HG02571 (cell line): ENCODE measurements around the gene ATP6V1B1.

Experiments
- ATAC-seq: cut with Tn5 transposase; IDR thresholded peaks from one replicate; pipeline ENCODE4 v1.9.1; 2021; ENCODE audit warnings: mild to moderate bottlenecking, moderate library complexity; ENCODE audit not compliant: unreplicated experiment

Gene ATP6V1B1

GRCh38 chr2:70926042-70926441 lies 9.7 kb upstream of the ATP6V1B1 start:
- no peak for ATAC-seq

GRCh38 chr2:70927138-70927537 lies 8.6 kb upstream of the ATP6V1B1 start:
- ATAC-seq: no peak

- ATAC-seq: no peak
Observed at GRCh38 chr2:70927641-70928040, 8.1 kb upstream of the ATP6V1B1 start.

- ATAC-seq: no peak
Observed at GRCh38 chr2:70928366-70928765, 7.3 kb upstream of the ATP6V1B1 start.

GRCh38 chr2:70930371-70931329 lies 5.0 kb upstream of the ATP6V1B1 start:
- no peak for ATAC-seq

GRCh38 chr2:70931376-70932000 lies 4.2 kb upstream of the ATP6V1B1 start:
- no peak for ATAC-seq

- no peak for ATAC-seq
Observed at GRCh38 chr2:70932631-70933230, 3.0 kb upstream of the ATP6V1B1 start.

- ATAC-seq: no peak
Observed at GRCh38 chr2:70934981-70935380, 719 bp upstream of the ATP6V1B1 start.

GRCh38 chr2:70936165-70936978 lies 672 bp downstream of the ATP6V1B1 start:
- ATAC-seq: no peak

GRCh38 chr2:70936979-70937811 lies 1.5 kb downstream of the ATP6V1B1 start:
- no peak for ATAC-seq

- no peak for ATAC-seq
Observed at GRCh38 chr2:70937866-70938585, 2.3 kb downstream of the ATP6V1B1 start.

- no peak for ATAC-seq
Observed at GRCh38 chr2:70938586-70938950, 2.9 kb downstream of the ATP6V1B1 start.

- no peak for ATAC-seq
Observed at GRCh38 chr2:70939001-70939838, 3.5 kb downstream of the ATP6V1B1 start.

GRCh38 chr2:70939839-70940580 lies 4.3 kb downstream of the ATP6V1B1 start:
- ATAC-seq: no peak

- no peak for ATAC-seq
Observed at GRCh38 chr2:70941186-70941585, 5.5 kb downstream of the ATP6V1B1 start.

- ATAC-seq: no peak
Observed at GRCh38 chr2:70941701-70942100, 6.0 kb downstream of the ATP6V1B1 start.

GRCh38 chr2:70942396-70943204 lies 6.9 kb downstream of the ATP6V1B1 start:
- ATAC-seq: no peak
